ENCODE measurements around the gene HDAC4. TPM values are rescaled to one million over a fixed set of nuclear protein-coding genes. Genes with fewer than 3 reads are reported as not detected.

The HDAC4 gene
- total RNA-seq, 4 donors from 2014 or later: 21.6 to 72.7 (median 35.2) TPM

DNA sequence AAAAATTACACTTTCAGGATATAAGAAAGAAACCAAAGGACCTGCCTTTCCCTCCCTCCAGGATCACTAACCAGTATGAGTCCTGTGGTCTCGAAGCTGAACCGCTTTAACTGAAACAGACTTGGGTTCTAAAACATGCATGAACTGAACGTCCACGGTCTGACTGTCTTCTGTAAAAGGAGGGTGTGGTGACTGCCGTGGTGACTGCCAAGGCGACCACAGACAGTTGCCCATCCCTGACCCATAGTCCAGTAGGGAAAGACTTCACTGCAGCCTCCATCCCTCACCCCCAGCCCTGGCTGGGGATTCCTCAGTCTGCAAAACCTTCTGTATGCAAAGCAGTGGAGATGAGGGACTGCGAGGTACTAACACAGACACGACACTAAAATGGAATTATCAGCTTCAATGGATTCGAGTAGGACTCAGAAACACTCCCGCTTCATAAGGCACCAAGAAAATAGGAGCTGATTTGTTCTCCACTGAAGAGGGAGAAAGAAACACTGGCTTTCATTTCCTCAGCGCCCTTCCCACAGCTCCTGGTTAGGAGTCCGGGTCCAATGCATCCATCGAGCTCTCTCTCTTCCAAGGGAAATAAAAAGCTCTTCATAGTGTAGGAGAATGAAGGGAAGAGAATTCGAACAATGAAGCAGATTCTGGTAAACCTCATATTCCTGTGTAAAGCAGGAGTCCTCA lies 197.2 kb downstream of the HDAC4 start:
- 89 to 91% methylated on average over 12 to 13 of the region's 14 CpGs for WGBS, 2 donors
- Histone ChIP-seq H3K27me3 (no peaks in the 10 kb centered on the region), H3K27ac (no peak overlapping the region), H3K4me1 (peaks cover 12 to 39% (median 14%) of the 10 kb centered on the region in 3 donors), H3K36me3 (peaks cover 0 to under 1% (median 0%) of the 10 kb centered on the region in 3 donors), H3K4me3 (no peak overlapping the region), H3K9me3 (no peaks in the 10 kb centered on the region)
- intact Hi-C loops (cut with DNase I): no loop called here
- TF ChIP-seq, protein P1, sequence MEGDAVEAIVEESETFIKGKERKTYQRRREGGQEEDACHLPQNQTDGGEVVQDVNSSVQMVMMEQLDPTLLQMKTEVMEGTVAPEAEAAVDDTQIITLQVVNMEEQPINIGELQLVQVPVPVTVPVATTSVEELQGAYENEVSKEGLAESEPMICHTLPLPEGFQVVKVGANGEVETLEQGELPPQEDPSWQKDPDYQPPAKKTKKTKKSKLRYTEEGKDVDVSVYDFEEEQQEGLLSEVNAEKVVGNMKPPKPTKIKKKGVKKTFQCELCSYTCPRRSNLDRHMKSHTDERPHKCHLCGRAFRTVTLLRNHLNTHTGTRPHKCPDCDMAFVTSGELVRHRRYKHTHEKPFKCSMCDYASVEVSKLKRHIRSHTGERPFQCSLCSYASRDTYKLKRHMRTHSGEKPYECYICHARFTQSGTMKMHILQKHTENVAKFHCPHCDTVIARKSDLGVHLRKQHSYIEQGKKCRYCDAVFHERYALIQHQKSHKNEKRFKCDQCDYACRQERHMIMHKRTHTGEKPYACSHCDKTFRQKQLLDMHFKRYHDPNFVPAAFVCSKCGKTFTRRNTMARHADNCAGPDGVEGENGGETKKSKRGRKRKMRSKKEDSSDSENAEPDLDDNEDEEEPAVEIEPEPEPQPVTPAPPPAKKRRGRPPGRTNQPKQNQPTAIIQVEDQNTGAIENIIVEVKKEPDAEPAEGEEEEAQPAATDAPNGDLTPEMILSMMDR (IDR thresholded peaks at IDR 0.05): no peak
- no peak for TF ChIP-seq POLR2A (IDR thresholded peaks at IDR 0.05)
- no peak for DNase-seq

DNA sequence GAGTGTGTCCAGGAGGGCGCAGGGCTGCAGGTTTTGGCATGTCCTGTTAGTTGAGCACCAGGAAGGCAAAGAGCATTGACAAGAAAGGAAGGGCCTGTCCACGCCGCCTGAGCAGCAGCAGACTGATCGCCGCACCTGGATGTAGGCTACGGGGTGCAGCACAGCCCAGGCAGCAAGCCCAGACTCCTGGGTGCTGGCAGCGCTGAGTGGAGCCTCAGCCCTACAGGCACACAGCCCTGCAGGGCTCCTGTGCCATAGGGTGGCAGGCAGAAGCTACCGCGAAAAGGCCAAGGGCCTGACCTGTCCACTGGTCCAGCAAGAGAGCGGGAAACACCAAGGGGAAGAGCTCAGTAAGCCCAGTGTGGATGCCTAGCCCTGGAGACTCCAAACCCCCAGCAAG lies 198.0 kb downstream of the HDAC4 start:
- no peak overlapping the region for H3K4me3 ChIP-seq
- intact Hi-C loops (cut with DNase I): no loop called here
- no peaks in the 10 kb centered on the region for H3K9me3 ChIP-seq
- no peak for DNase-seq
- WGBS, 2 donors: 60 to 100% methylated on average over 1 to 5 of the region's 10 CpGs
- no peak overlapping the region for H3K27ac ChIP-seq
- peaks cover 12 to 43% (median 14%) of the 10 kb centered on the region in 3 donors for H3K4me1 ChIP-seq
- TF ChIP-seq, protein P1 (IDR thresholded peaks at IDR 0.05): no peak
- TF ChIP-seq POLR2A (IDR thresholded peaks at IDR 0.05): no peak
- no peaks in the 10 kb centered on the region for H3K27me3 ChIP-seq
- H3K36me3 ChIP-seq: peaks cover 0 to 8% (median 0%) of the 10 kb centered on the region in 3 donors

DNA sequence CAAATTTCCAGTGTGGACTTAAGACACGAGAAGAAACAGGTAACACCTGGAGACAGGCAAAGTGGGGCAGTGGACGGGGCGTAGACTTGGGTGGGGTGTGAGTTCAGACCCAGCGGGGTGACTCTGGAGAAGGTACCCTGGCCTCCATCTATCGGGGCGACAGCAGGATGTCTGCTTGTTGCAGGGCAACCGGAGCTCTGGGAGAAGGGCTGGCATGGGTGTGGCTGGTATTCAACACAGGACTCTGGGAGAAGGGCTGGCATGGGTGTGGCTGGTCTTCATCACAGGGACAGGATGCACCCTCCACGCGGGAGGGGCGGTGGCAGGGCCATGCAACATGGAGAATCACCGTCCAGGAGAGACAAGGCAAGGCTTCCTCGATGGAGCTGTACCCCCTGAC lies 198.5 kb downstream of the HDAC4 start:
- Histone ChIP-seq H3K27ac (no peak overlapping the region), H3K4me1 (peaks cover 12 to 43% (median 14%) of the 10 kb centered on the region in 3 donors), H3K4me3 (no peak overlapping the region), H3K36me3 (peaks cover 0 to 13% (median 0%) of the 10 kb centered on the region in 3 donors), H3K9me3 (no peaks in the 10 kb centered on the region), H3K27me3 (no peaks in the 10 kb centered on the region)
- 98 to 100% methylated on average over 5 to 8 of the region's 12 CpGs for WGBS, 2 donors
- no peak for DNase-seq
- no peak for TF ChIP-seq POLR2A (IDR thresholded peaks at IDR 0.05)
- TF ChIP-seq, protein P1 (IDR thresholded peaks at IDR 0.05): no peak
- intact Hi-C loops (cut with DNase I): no loop called here

DNA sequence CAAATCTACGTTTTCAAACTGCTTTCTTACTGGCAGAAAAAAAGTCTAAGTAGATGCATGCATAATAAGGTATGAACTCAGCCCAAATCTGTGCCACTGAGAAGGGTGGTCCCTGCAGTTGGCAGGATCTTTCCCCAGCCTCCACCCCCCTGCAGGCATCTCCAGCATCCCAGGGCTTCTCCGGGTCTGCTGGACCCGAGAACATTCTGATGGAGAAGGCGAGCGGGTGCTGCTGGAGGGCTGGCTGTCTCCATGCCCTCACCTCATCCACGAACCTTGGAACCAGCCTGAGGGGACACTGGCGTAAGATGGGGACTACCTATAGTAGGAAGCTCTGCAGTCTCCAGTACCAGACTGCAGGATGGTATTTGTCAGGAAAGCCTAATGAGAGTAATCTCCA lies 198.9 kb downstream of the HDAC4 start:
- Histone ChIP-seq H3K27me3 (no peaks in the 10 kb centered on the region), H3K36me3 (peaks cover 0 to 18% (median 0%) of the 10 kb centered on the region in 3 donors), H3K9me3 (no peaks in the 10 kb centered on the region), H3K4me3 (no peak overlapping the region), H3K27ac (peak overlapping the region in 1 of 4 donors; percentile 33), H3K4me1 (peaks cover 12 to 43% (median 14%) of the 10 kb centered on the region in 3 donors)
- no peak for DNase-seq
- WGBS, 2 donors: 54 to 83% methylated on average over 1 to 2 of the region's 7 CpGs
- TF ChIP-seq, protein P1 (IDR thresholded peaks at IDR 0.05): no peak
- intact Hi-C loops (cut with DNase I): no loop called here

DNA sequence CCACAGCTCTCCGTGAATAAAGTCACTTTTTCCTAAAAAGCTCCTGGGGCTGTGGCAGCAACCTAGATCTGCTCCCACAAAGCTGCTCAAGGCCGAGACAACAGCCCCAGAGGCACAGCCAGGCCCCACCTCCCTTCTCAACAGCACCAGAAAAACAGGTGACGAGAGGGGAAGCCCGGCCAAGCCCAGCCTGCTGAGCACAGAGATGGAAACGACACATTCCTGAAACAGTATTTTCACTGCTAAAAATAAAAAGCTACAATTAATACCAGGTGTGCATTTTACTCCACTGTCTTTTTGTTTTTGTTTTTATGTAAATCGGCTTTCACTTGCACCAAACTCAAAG lies 199.3 kb downstream of the HDAC4 start:
- DNase-seq: no peak
- Histone ChIP-seq H3K4me3 (no peak overlapping the region), H3K4me1 (peaks cover 12 to 43% (median 14%) of the 10 kb centered on the region in 3 donors), H3K9me3 (no peaks in the 10 kb centered on the region), H3K36me3 (peaks cover 0 to 21% (median 0%) of the 10 kb centered on the region in 3 donors), H3K27ac (peak overlapping the region in 2 of 4 donors; percentile 10 to 33), H3K27me3 (no peaks in the 10 kb centered on the region)
- WGBS, 2 donors: 53 to 69% methylated on average over 4 of the region's 6 CpGs
- no peak for TF ChIP-seq POLR2A (IDR thresholded peaks at IDR 0.05)
- TF ChIP-seq, protein P1 (IDR thresholded peaks at IDR 0.05): no peak
- intact Hi-C loops (cut with DNase I): no loop called here
